ENCODE measurements around the gene FGD5. TPM values are rescaled to one million over a fixed set of nuclear protein-coding genes. Genes with fewer than 3 reads are reported as not detected.
A peak's percentile ranks its signal among the peaks of the same experiment; 100 is the strongest.

FGD5 gene
- total and polyA plus RNA-seq, 4 donors, result 12.0 to 21.9 (median 13.2) TPM

DNA sequence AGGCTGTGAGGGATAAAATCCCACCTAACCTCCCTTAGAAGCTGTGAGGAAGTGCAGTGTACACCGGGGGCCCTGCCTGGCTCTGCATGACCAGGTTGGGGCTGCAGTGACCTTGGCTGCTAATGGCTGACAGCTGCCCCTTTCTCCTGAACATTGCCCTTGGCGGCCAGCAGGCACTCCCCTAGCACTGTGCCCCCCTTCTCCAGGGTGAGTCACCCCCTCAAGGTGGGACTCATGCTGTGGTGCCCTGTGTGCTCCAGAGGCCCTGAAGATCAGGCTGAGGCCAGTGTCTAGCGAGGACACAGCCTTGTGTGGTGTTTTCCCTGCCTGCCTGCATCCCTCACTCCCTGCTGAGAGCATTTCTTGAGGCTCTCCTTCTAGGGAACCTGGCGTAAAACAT lies 21.0 kb upstream of the FGD5 start:
- no peaks in the 10 kb centered on the region for H3K36me3 ChIP-seq (ENCODE audit: control insufficient read depth, insufficient read depth, low read length)
- H3K4me1 ChIP-seq (ENCODE audit: control insufficient read depth, insufficient read depth, low read length), result peaks cover 26% of the 10 kb centered on the region
- no peak overlapping the region for H3K4me3 ChIP-seq (ENCODE audit: low read depth, low read length)
- H3K9me3 ChIP-seq (ENCODE audit: control insufficient read depth, insufficient read depth, low read length), result no peaks in the 10 kb centered on the region
- H3K27me3 ChIP-seq (ENCODE audit: control insufficient read depth, insufficient read depth, low read length), result peaks cover 2% of the 10 kb centered on the region
- no peak for DNase-seq (ENCODE audit: low read depth in 4 of 6, low spot score in 6 of 6)
- WGBS (ENCODE audit: insufficient coverage), result 85% methylated on average over 4 of the region's 4 CpGs
- no peak overlapping the region for H3K27ac ChIP-seq (ENCODE audit: low read depth, low read length)

- peaks cover 23% of the 10 kb centered on the region for H3K4me1 ChIP-seq (ENCODE audit: control insufficient read depth, insufficient read depth, low read length)
- H3K27ac ChIP-seq (ENCODE audit: low read depth, low read length), result no peak overlapping the region
- H3K9me3 ChIP-seq (ENCODE audit: control insufficient read depth, insufficient read depth, low read length), result no peaks in the 10 kb centered on the region
- peaks cover 2% of the 10 kb centered on the region for H3K27me3 ChIP-seq (ENCODE audit: control insufficient read depth, insufficient read depth, low read length)
- WGBS (ENCODE audit: insufficient coverage), result 88% methylated on average over 6 of the region's 6 CpGs
- no peaks in the 10 kb centered on the region for H3K36me3 ChIP-seq (ENCODE audit: control insufficient read depth, insufficient read depth, low read length)
- no peak for DNase-seq (ENCODE audit: low read depth in 4 of 6, low spot score in 6 of 6)
- no peak overlapping the region for H3K4me3 ChIP-seq (ENCODE audit: low read depth, low read length)
Measured at GRCh38 chr3:14798231-14798630, 20.5 kb upstream of the FGD5 start.

- H3K4me1 ChIP-seq (ENCODE audit: control insufficient read depth, insufficient read depth, low read length), result peaks cover 20% of the 10 kb centered on the region
- no CpG with 5 or more reads among the region's 4 CpGs for WGBS (ENCODE audit: insufficient coverage)
- no peak for DNase-seq (ENCODE audit: low read depth in 4 of 6, low spot score in 6 of 6)
- no peaks in the 10 kb centered on the region for H3K9me3 ChIP-seq (ENCODE audit: control insufficient read depth, insufficient read depth, low read length)
- peaks cover 2% of the 10 kb centered on the region for H3K27me3 ChIP-seq (ENCODE audit: control insufficient read depth, insufficient read depth, low read length)
- H3K4me3 ChIP-seq (ENCODE audit: low read depth, low read length), result no peak overlapping the region
- no peak overlapping the region for H3K27ac ChIP-seq (ENCODE audit: low read depth, low read length)
- no peaks in the 10 kb centered on the region for H3K36me3 ChIP-seq (ENCODE audit: control insufficient read depth, insufficient read depth, low read length)
Measured at GRCh38 chr3:14799146-14799545, 19.6 kb upstream of the FGD5 start.

GRCh38 chr3:14801031-14801430 lies 17.7 kb upstream of the FGD5 start:
- peaks cover 26% of the 10 kb centered on the region for H3K4me1 ChIP-seq (ENCODE audit: control insufficient read depth, insufficient read depth, low read length)
- no peaks in the 10 kb centered on the region for H3K9me3 ChIP-seq (ENCODE audit: control insufficient read depth, insufficient read depth, low read length)
- DNase-seq (ENCODE audit: low read depth in 4 of 6, low spot score in 6 of 6), result no peak
- 97% methylated on average over 6 of the region's 9 CpGs for WGBS (ENCODE audit: insufficient coverage)
- no peak overlapping the region for H3K27ac ChIP-seq (ENCODE audit: low read depth, low read length)
- H3K36me3 ChIP-seq (ENCODE audit: control insufficient read depth, insufficient read depth, low read length), result no peaks in the 10 kb centered on the region
- H3K27me3 ChIP-seq (ENCODE audit: control insufficient read depth, insufficient read depth, low read length), result no peaks in the 10 kb centered on the region
- H3K4me3 ChIP-seq (ENCODE audit: low read depth, low read length), result no peak overlapping the region

DNA sequence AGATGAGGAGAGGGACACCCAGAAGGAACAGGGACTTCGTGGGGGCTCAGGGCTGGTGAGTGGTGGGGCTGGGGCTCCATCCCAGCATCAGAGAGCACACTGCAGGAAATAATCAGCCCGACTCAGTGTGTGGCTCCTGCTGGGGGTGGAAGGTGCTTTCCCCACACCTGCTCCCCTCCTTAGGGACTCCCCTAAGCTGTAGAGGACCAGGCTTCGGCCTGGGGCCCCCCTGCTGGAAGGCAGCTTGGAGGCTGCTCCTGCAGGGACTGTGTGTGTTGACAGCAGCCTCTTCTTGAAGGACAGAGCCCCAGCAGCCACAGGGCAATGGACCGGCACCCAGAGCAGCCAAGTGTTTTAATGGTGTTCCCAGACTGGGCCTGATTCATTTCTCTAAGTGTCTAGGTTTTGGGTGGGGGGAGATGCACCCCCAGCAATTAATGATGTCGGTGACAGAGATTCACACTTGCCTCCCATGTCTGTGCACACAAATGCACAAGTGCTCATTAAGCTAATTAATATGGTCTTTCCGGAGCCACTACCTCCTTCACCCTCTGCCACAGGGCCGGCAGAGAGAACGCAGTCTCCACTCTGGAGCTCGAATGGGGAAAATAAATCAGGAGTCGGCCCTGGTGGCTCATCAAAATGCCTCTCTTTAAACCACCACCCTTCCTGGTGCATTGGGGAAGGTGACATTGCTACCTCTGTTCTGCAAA lies 16.9 kb upstream of the FGD5 start:
- peak in 1 of 6 donors; percentile 31 for DNase-seq (ENCODE audit: low read depth in 4 of 6, low spot score in 6 of 6)

GRCh38 chr3:14802381-14802731 lies 16.4 kb upstream of the FGD5 start:
- no peaks in the 10 kb centered on the region for H3K27me3 ChIP-seq (ENCODE audit: control insufficient read depth, insufficient read depth, low read length)
- H3K36me3 ChIP-seq (ENCODE audit: control insufficient read depth, insufficient read depth, low read length), result no peaks in the 10 kb centered on the region
- no peak overlapping the region for H3K27ac ChIP-seq (ENCODE audit: low read depth, low read length)
- no peak overlapping the region for H3K4me3 ChIP-seq (ENCODE audit: low read depth, low read length)
- H3K9me3 ChIP-seq (ENCODE audit: control insufficient read depth, insufficient read depth, low read length), result no peaks in the 10 kb centered on the region
- peaks cover 18% of the 10 kb centered on the region for H3K4me1 ChIP-seq (ENCODE audit: control insufficient read depth, insufficient read depth, low read length)
- DNase-seq (ENCODE audit: low read depth in 4 of 6, low spot score in 6 of 6), result no peak
- 80% methylated on average over 3 of the region's 7 CpGs for WGBS (ENCODE audit: insufficient coverage)

More for the DNA sequence above, 16.9 kb upstream of the FGD5 start:
- Histone ChIP-seq H3K27ac (ENCODE audit: low read depth, low read length) (no peak overlapping the region), H3K36me3 (ENCODE audit: control insufficient read depth, insufficient read depth, low read length) (no peaks in the 10 kb centered on the region), H3K4me3 (ENCODE audit: low read depth, low read length) (no peak overlapping the region), H3K4me1 (ENCODE audit: control insufficient read depth, insufficient read depth, low read length) (peaks cover 21% of the 10 kb centered on the region), H3K9me3 (ENCODE audit: control insufficient read depth, insufficient read depth, low read length) (no peaks in the 10 kb centered on the region), H3K27me3 (ENCODE audit: control insufficient read depth, insufficient read depth, low read length) (no peaks in the 10 kb centered on the region)
- WGBS (ENCODE audit: insufficient coverage), result 56% methylated on average over 4 of the region's 10 CpGs

DNA sequence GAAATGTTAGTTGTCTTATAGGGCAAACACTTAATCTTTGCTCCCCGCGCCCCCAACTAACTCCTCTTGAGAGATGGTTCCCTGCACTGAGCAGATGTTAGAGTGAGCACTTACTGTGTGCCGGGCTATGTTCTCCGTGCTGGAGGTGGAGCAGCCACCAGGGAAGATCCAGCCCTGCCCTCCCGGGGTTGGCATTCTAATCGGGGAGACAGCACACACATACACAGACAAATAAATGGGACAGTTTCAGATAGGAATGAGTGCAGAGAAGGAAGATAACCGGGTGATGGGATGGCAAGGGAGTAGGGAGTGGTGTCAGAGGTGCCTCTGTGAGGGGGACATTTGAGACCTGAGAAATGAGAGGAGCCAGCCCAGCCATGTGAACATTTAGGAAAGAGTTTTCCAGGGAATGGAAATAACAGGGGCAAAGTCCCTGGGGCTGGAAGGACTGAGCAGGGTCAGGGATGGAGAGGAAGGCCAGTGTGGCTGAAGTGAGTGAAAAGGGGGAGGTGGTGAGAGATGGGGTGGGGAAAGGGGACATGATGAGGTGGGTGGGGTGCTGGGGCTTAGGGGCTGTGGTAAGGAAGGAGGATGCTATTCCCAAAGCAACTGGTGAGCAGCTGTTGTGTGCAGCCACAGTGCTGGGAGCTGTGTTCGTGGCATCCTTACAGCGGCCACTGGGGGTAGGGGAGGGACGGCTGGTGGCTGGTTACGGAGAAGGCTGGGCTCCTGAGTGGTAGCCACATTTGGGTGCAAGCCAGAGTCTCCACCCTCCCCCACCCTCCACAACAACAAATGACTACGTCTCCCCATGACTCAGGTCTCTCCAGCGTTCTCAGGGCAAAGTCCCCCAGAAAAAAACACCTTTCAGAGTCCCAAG lies 15.4 kb upstream of the FGD5 start:
- H3K27ac ChIP-seq (ENCODE audit: low read depth, low read length), result no peak overlapping the region
- H3K9me3 ChIP-seq (ENCODE audit: control insufficient read depth, insufficient read depth, low read length), result no peaks in the 10 kb centered on the region
- no peak overlapping the region for H3K4me3 ChIP-seq (ENCODE audit: low read depth, low read length)
- no peaks in the 10 kb centered on the region for H3K27me3 ChIP-seq (ENCODE audit: control insufficient read depth, insufficient read depth, low read length)
- peaks cover 18% of the 10 kb centered on the region for H3K4me1 ChIP-seq (ENCODE audit: control insufficient read depth, insufficient read depth, low read length)
- WGBS (ENCODE audit: insufficient coverage), result 74% methylated on average over 8 of the region's 13 CpGs
- H3K36me3 ChIP-seq (ENCODE audit: control insufficient read depth, insufficient read depth, low read length), result no peaks in the 10 kb centered on the region
- no peak for DNase-seq (ENCODE audit: low read depth in 4 of 6, low spot score in 6 of 6)

GRCh38 chr3:14803981-14804834 lies 14.6 kb upstream of the FGD5 start:
- H3K27ac ChIP-seq (ENCODE audit: low read depth, low read length), result no peak overlapping the region
- no peak for DNase-seq (ENCODE audit: low read depth in 4 of 6, low spot score in 6 of 6)
- 55% methylated on average over 8 of the region's 12 CpGs for WGBS (ENCODE audit: insufficient coverage)

More at GRCh38 chr3:14803981-14804834, 14.6 kb upstream of the FGD5 start:
- no peaks in the 10 kb centered on the region for H3K36me3 ChIP-seq (ENCODE audit: control insufficient read depth, insufficient read depth, low read length)
- H3K4me1 ChIP-seq (ENCODE audit: control insufficient read depth, insufficient read depth, low read length), result peaks cover 18% of the 10 kb centered on the region
- H3K27me3 ChIP-seq (ENCODE audit: control insufficient read depth, insufficient read depth, low read length), result peaks cover 6% of the 10 kb centered on the region
- H3K9me3 ChIP-seq (ENCODE audit: control insufficient read depth, insufficient read depth, low read length), result no peaks in the 10 kb centered on the region
- no peak overlapping the region for H3K4me3 ChIP-seq (ENCODE audit: low read depth, low read length)

Measured in spinal cord (tissue), 10 donors.